Activated naive CD4-positive, alpha-beta T cell treated with anti-CD3 and anti-CD28 coated beads for 36 hours (primary cell): Measurements from ENCODE around the gene SYNJ1. TPM values are rescaled to one million over a fixed set of nuclear protein-coding genes. Genes with fewer than 3 reads are reported as not detected.
A peak's percentile ranks its signal among the peaks of the same experiment; 100 is the strongest.

Experiments used
- CTCF ChIA-PET: fragments of 350-600 bp; sonication (Branson Sonifier 250); formaldehyde crosslinking; loops from one replicate; lab custom pipeline; 2021; ENCODE audit warnings: antibody characterized with exemption; lab: Charles Lee
- DNase-seq: peaks from one replicate; pipeline ENCODE4 v3.0.0-alpha.2; 2020
- H3K27ac Mint-ChIP-seq: one replicate; pipeline ENCODE4 v1.8.0; 2021; ENCODE audit warnings: mild to moderate bottlenecking, mixed read lengths
- H3K27me3 Mint-ChIP-seq: one replicate; pipeline ENCODE4 v1.8.0; 2021; ENCODE audit warnings: low read depth, mixed read lengths
- H3K36me3 Mint-ChIP-seq: one replicate; pipeline ENCODE4 v1.8.0; 2021; ENCODE audit warnings: low read depth, mixed read lengths
- H3K4me1 Mint-ChIP-seq: one replicate; pipeline ENCODE4 v1.8.0; 2021; ENCODE audit warnings: low read depth, mixed read lengths
- H3K4me3 Mint-ChIP-seq: one replicate; pipeline ENCODE4 v1.8.0; 2021; ENCODE audit warnings: mild to moderate bottlenecking, moderate library complexity, mixed read lengths
- H3K9me3 Mint-ChIP-seq: one replicate; pipeline ENCODE4 v1.8.0; 2021; ENCODE audit warnings: mixed read lengths
- intact Hi-C: fragments of 100-400 bp; cut with micrococcal nuclease; formaldehyde crosslinking; loops from one replicate; pipeline ENCODE4 v1.15.1; 2023
- total RNA-seq, 2 experiments: library from RNA; stranded (reverse); gene quantifications; one replicate each; pipeline ENCODE4 v1.2.3, GENCODE V29; 2021

The SYNJ1 gene
- total RNA-seq, 2 experiments from 2014 or later: 7.4 to 10.9 TPM

GRCh38 chr21:32733990-32734613, 6.3 kb upstream of the SYNJ1 start:
- no peak overlapping the region for H3K27ac Mint-ChIP-seq
- CTCF ChIA-PET: no interaction called here

DNA sequence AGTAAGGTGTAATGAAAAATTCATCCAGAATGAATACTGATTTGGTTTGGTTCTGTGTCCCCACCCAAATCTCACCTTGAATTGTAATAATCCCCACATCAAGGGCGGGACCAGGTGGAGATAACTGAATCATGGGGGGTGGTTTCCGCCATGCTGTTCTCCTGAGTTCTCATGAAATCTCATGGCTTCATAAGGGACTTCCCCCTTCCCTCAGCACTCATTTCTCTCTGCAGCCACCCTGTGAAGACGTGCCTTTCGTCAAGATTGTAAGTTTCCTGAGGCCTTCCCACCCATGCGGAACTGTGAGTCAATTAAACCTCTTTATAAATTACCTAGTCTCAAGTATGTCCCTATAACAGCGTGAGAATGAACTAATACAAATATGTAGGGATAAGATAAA, 5.5 kb upstream of the SYNJ1 start:
- Mint-ChIP-seq H3K4me1 (peaks cover 55% of the 10 kb centered on the region), H3K4me3 (no peak overlapping the region), H3K27me3 (no peaks in the 10 kb centered on the region), H3K9me3 (peaks cover 6% of the 10 kb centered on the region), H3K36me3 (peaks cover 23% of the 10 kb centered on the region), H3K27ac (no peak overlapping the region)
- CTCF ChIA-PET: no interaction called here
- intact Hi-C loops: no loop called here
- DNase-seq: peak; percentile 50

More at GRCh38 chr21:32733990-32734613, 6.3 kb upstream of the SYNJ1 start:
- Mint-ChIP-seq H3K27me3 (no peaks in the 10 kb centered on the region), H3K4me1 (peaks cover 49% of the 10 kb centered on the region), H3K9me3 (peaks cover 6% of the 10 kb centered on the region), H3K36me3 (peaks cover 29% of the 10 kb centered on the region), H3K4me3 (no peak overlapping the region)
- DNase-seq: no peak
- intact Hi-C loops: no loop called here

DNA sequence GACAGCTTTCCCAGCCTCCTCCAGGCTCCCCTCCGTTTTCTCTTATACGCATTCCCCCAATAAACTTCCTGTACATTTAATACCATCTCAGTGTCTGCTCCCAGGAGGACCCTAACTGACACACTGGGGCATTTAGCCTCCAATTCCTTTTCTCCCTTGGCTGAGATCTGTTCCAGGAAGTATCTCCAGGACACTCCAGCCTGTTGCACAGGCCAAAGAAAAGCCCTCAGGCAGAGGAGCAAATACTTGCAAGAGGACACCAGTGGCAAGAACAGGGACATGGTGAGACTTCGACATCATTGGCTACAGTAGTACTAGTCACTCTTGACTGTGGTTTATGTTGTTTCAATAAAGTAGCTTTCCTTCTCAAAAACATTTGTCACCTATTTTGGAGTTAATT, 4.7 kb upstream of the SYNJ1 start:
- no peak overlapping the region for H3K4me3 Mint-ChIP-seq
- H3K4me1 Mint-ChIP-seq: peaks cover 56% of the 10 kb centered on the region
- intact Hi-C loops: no loop called here
- no peak for DNase-seq
- CTCF ChIA-PET: no interaction called here
- H3K27ac Mint-ChIP-seq: no peak overlapping the region
- peaks cover 23% of the 10 kb centered on the region for H3K36me3 Mint-ChIP-seq
- H3K27me3 Mint-ChIP-seq: no peaks in the 10 kb centered on the region
- peaks cover 6% of the 10 kb centered on the region for H3K9me3 Mint-ChIP-seq

DNA sequence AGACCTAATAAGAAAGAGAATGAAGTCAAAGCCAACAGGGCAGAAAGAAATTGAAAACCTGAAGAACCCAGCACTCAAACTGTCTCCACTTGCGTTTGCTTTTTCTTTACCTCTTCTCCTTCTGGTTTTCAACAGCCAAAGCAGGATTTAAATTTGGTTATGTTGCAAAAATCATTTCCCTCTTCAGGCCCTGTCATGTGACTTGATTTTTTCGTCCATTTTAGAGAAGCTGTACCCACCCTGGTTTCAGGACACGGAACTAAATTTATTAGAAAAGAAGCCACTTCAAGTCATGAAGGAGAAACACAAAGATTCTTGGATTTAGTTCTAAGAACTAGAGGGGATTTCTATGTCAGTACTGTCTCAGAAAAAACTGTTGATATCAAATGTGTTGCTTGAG, 1.0 kb upstream of the SYNJ1 start:
- H3K4me3 Mint-ChIP-seq: peak overlapping the region; percentile 96
- CTCF ChIA-PET: interaction anchor here (0.5 to 0.7 kb wide), 2 partner anchors 32 to 259 kb away, joined by 3 read pairs; no protein-coding TSS in a partner anchor
- peaks cover 50% of the 10 kb centered on the region for H3K4me1 Mint-ChIP-seq
- intact Hi-C loops: loop anchor here (1.0 to 5.0 kb wide), 8 partner anchors 43 to 913 kb away; partner anchors contain the start of genes CRYZL1, EVA1C, IFNAR1 and ITSN1
- peaks cover 6% of the 10 kb centered on the region for H3K9me3 Mint-ChIP-seq
- H3K36me3 Mint-ChIP-seq: peaks cover 16% of the 10 kb centered on the region
- DNase-seq: no peak
- H3K27me3 Mint-ChIP-seq: no peaks in the 10 kb centered on the region
- H3K27ac Mint-ChIP-seq: no peak overlapping the region

- Mint-ChIP-seq H3K27ac (peak overlapping the region; percentile 75), H3K4me1 (peaks cover 51% of the 10 kb centered on the region), H3K27me3 (no peaks in the 10 kb centered on the region), H3K36me3 (peaks cover 16% of the 10 kb centered on the region), H3K4me3 (peak overlapping the region; percentile 96), H3K9me3 (peaks cover 4% of the 10 kb centered on the region)
- no peak for DNase-seq
- intact Hi-C loops: loop anchor here (1.0 to 5.0 kb wide), 8 partner anchors 44 to 914 kb away; partner anchors contain the start of genes CRYZL1, EVA1C, IFNAR1 and ITSN1
- CTCF ChIA-PET: interaction anchor here (0.5 to 1.0 kb wide), 3 partner anchors 33 to 259 kb away, joined by 3 read pairs; no protein-coding TSS in a partner anchor
These were observed 635 bp upstream of the SYNJ1 start for GRCh38 chr21:32728456-32728839.

DNA sequence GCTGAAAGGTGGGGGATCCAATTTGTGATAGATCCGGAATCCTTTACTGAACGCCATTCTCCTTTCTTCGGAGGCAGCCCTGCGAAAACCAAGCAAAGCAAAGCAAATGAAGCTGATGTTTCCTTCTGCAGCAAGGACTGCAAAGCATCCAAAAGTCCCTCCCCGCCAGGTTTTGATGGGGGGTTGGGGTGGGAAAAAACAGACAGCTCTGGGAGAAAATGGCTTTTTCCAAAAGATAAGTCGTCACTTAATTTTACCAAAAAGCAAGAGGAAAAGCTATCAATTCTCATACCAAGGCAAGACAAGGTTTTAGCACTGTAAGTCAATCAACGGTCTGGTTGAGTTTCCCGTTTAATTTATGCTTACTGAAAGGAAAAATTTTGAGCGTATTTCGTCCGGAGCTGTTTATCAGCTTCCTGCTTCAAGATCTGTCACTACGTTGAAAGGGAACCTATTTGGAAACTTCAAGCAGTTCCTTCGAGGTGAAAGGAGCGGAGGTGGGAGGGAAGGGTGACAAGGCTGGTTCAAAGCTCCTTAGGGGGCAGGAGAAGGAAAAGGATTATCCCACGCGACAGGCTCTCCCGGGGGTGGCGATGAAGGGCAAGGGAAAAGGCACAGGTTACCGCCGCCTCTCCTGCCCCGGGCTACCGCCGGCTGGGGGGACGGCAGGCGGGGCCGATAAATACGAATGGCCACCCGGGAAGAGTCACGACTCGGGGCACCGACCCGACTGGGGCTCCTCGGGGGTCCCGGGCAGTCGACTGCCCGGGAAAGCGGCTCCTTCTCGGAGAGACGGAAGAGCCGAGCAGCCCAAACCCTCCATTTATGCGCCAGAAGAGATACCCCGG, 750 bp downstream of the SYNJ1 start:
- H3K27me3 Mint-ChIP-seq: no peaks in the 10 kb centered on the region
- H3K4me1 Mint-ChIP-seq: peaks cover 41% of the 10 kb centered on the region
- peak overlapping the region; percentile 88 for H3K27ac Mint-ChIP-seq
- intact Hi-C loops: loop anchor here (1.0 to 5.0 kb wide), 5 partner anchors 115 to 915 kb away; partner anchors contain the start of genes CFAP298, CRYZL1, EVA1C and GART
- H3K36me3 Mint-ChIP-seq: peaks cover 8% of the 10 kb centered on the region
- DNase-seq: peak; percentile 25
- H3K4me3 Mint-ChIP-seq: peak overlapping the region; percentile 96
- CTCF ChIA-PET: interaction anchor here (0.7 kb wide), 1 partner anchor 695 kb away, joined by 3 read pairs; no protein-coding TSS in a partner anchor
- no peaks in the 10 kb centered on the region for H3K9me3 Mint-ChIP-seq

- DNase-seq: no peak
- CTCF ChIA-PET: no interaction called here
These were observed 8.7 kb downstream of the SYNJ1 start for GRCh38 chr21:32719085-32719484.

DNA sequence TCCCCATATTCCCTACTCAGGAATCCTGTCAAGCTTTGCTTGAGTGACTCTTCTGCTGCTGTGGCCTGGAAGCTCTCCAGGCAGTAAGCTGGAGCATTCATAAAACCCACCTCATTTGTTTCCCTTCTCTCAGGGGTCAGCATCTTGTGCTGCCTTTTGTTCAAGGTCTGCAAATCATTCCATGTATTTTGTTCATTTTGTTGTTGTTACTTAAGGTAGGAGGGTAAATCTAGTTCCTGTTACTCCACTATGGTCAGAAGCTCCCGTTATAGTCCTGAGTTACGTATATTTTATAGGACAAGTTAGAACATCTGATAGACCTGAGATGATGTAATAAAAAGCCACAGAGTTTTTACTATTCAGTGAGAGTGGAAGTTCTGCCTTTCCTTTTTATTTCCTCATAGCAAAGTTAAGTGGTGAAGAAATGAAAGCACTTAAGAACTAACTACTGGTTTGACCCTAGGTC, 9.9 kb downstream of the SYNJ1 start:
- H3K27me3 Mint-ChIP-seq: no peaks in the 10 kb centered on the region
- H3K9me3 Mint-ChIP-seq: peaks cover 3% of the 10 kb centered on the region
- CTCF ChIA-PET: no interaction called here
- DNase-seq: no peak
- intact Hi-C loops: no loop called here
- H3K4me3 Mint-ChIP-seq: no peak overlapping the region
- peaks cover 20% of the 10 kb centered on the region for H3K36me3 Mint-ChIP-seq
- H3K27ac Mint-ChIP-seq: no peak overlapping the region
- H3K4me1 Mint-ChIP-seq: peaks cover 15% of the 10 kb centered on the region

More at GRCh38 chr21:32719085-32719484, 8.7 kb downstream of the SYNJ1 start:
- intact Hi-C loops: no loop called here
- no peak overlapping the region for H3K27ac Mint-ChIP-seq
- peaks cover 3% of the 10 kb centered on the region for H3K9me3 Mint-ChIP-seq
- peaks cover 24% of the 10 kb centered on the region for H3K36me3 Mint-ChIP-seq
- no peak overlapping the region for H3K4me3 Mint-ChIP-seq
- H3K4me1 Mint-ChIP-seq: peaks cover 18% of the 10 kb centered on the region
- H3K27me3 Mint-ChIP-seq: no peaks in the 10 kb centered on the region

- Mint-ChIP-seq H3K4me3 (no peak overlapping the region), H3K27me3 (no peaks in the 10 kb centered on the region), H3K4me1 (peaks cover 19% of the 10 kb centered on the region), H3K36me3 (peaks cover 18% of the 10 kb centered on the region), H3K27ac (no peak overlapping the region), H3K9me3 (peaks cover 3% of the 10 kb centered on the region)
- CTCF ChIA-PET: interaction anchor here (1.5 kb wide), 1 partner anchor 313 kb away, joined by 3 read pairs; no protein-coding TSS in a partner anchor
- intact Hi-C loops: no loop called here
- DNase-seq: no peak
These were observed 11.3 kb downstream of the SYNJ1 start for GRCh38 chr21:32716486-32716885.

DNA sequence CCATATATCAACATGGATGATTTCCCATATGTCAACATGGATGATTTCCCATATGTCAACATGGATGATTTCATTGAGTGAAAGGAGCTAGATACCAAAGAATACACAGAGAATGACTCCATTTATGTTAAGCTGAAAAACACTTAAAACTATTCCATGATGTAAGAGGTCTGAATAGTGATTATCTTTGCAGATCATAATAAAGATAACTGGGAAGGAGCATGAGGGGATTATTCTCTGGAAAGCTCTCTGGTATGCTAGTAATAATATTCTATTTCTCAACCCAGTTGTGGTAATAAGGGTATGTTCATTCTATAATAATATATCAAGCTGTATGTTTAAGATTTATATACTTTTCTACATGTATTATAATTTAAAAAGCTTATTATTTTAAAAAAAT, 14.1 kb downstream of the SYNJ1 start:
- Mint-ChIP-seq H3K36me3 (peaks cover 10% of the 10 kb centered on the region), H3K27me3 (no peaks in the 10 kb centered on the region), H3K4me3 (no peak overlapping the region), H3K4me1 (peaks cover 19% of the 10 kb centered on the region), H3K9me3 (peaks cover 3% of the 10 kb centered on the region), H3K27ac (no peak overlapping the region)
- no peak for DNase-seq
- intact Hi-C loops: no loop called here
- CTCF ChIA-PET: interaction anchor here (0.7 kb wide), 1 partner anchor 483 kb away, joined by 3 read pairs; no protein-coding TSS in a partner anchor

GRCh38 chr21:32712641-32713040, 15.2 kb downstream of the SYNJ1 start:
- H3K36me3 Mint-ChIP-seq: peaks cover 5% of the 10 kb centered on the region
- CTCF ChIA-PET: interaction anchor here (0.5 kb wide), 1 partner anchor 458 kb away, joined by 3 read pairs; no protein-coding TSS in a partner anchor
- no peak overlapping the region for H3K27ac Mint-ChIP-seq
- H3K4me3 Mint-ChIP-seq: no peak overlapping the region
- H3K4me1 Mint-ChIP-seq: peaks cover 23% of the 10 kb centered on the region
- DNase-seq: no peak
- H3K9me3 Mint-ChIP-seq: peaks cover 3% of the 10 kb centered on the region
- intact Hi-C loops: no loop called here
- no peaks in the 10 kb centered on the region for H3K27me3 Mint-ChIP-seq

- Mint-ChIP-seq H3K27ac (no peak overlapping the region), H3K36me3 (peaks cover 5% of the 10 kb centered on the region), H3K4me1 (peaks cover 23% of the 10 kb centered on the region), H3K9me3 (peaks cover 3% of the 10 kb centered on the region), H3K4me3 (no peak overlapping the region), H3K27me3 (no peaks in the 10 kb centered on the region)
- DNase-seq: peak; percentile 21
- CTCF ChIA-PET: interaction anchor here (0.5 to 0.6 kb wide), 2 partner anchors 459 to 485 kb away, joined by 3 read pairs; no protein-coding TSS in a partner anchor
- intact Hi-C loops: no loop called here
These were observed 15.8 kb downstream of the SYNJ1 start for GRCh38 chr21:32712043-32712442.
